DOHH2 (cell line): ENCODE results near the gene EGF.

Experiments
- H3F3A ChIP-seq: fragments of 200-600 bp; sonication (generic), shearing (Covaris generic); 2 replicates; pipeline ENCODE4 v1.6.0; 2016; ENCODE audit warnings: antibody characterized with exemption, mild to moderate bottlenecking; ENCODE audit not compliant: control insufficient read depth, insufficient read depth
- H3K27ac ChIP-seq: fragments of 200-600 bp; sonication (generic); 2 replicates; pipeline ENCODE4 v1.5.1; 2014; ENCODE audit warnings: low read depth, mild to moderate bottlenecking, low read length, moderate library complexity
- H3K27me3 ChIP-seq: fragments of 200-600 bp; sonication (generic); 2 replicates; pipeline ENCODE4 v1.6.1; 2014; ENCODE audit warnings: mild to moderate bottlenecking, low read length, mixed read lengths; ENCODE audit not compliant: control insufficient read depth
- H3K36me3 ChIP-seq: fragments of 200-600 bp; sonication (generic); 2 replicates; pipeline ENCODE4 v1.6.1; 2014; ENCODE audit warnings: mild to moderate bottlenecking, low read length, moderate library complexity, mixed read lengths; ENCODE audit not compliant: control insufficient read depth
- H3K4me1 ChIP-seq: fragments of 200-600 bp; sonication (generic); 2 replicates; pipeline ENCODE4 v1.6.1; 2014; ENCODE audit warnings: mild to moderate bottlenecking, low read length, mixed read lengths; ENCODE audit not compliant: control insufficient read depth
- H3K4me2 ChIP-seq: fragments of 200-600 bp; sonication (generic); 2 replicates; pipeline ENCODE4 v1.6.0; 2014; ENCODE audit warnings: mild to moderate bottlenecking, low read length, moderate library complexity
- H3K4me3 ChIP-seq: fragments of 200-600 bp; sonication (generic); 2 replicates; pipeline ENCODE4 v1.5.1; 2014; ENCODE audit warnings: mild to moderate bottlenecking, low read length, mixed read lengths
- H3K79me2 ChIP-seq: fragments of 200-600 bp; sonication (generic); 2 replicates; pipeline ENCODE4 v1.6.1; 2014; ENCODE audit warnings: mild to moderate bottlenecking, low read length, mixed read lengths; ENCODE audit not compliant: control insufficient read depth
- H3K9me2 ChIP-seq: fragments of 200-600 bp; sonication (generic); replicated peaks from 2 replicates; pipeline ENCODE4 v1.6.1; 2014; ENCODE audit warnings: mild to moderate bottlenecking, low read length, mixed read lengths; ENCODE audit not compliant: control insufficient read depth
- H3K9me3 ChIP-seq: fragments of 200-600 bp; sonication (generic); 2 replicates; pipeline ENCODE4 v1.6.1; 2014; ENCODE audit warnings: antibody characterized with exemption, low read length, mixed read lengths; ENCODE audit not compliant: control insufficient read depth, insufficient read depth
- H4K20me1 ChIP-seq: fragments of 200-600 bp; sonication (generic); 2 replicates; pipeline ENCODE4 v1.6.0; 2014; ENCODE audit warnings: low read depth, mild to moderate bottlenecking, antibody characterized with exemption, low read length, moderate library complexity; ENCODE audit not compliant: control insufficient read depth, insufficient read depth
- CTCF ChIP-seq: fragments of 200-600 bp; sonication (generic); IDR thresholded peaks from one replicate; pipeline ENCODE4 v1.5.1; 2014; ENCODE audit warnings: antibody characterized with exemption, mild to moderate bottlenecking, low read depth, low read length; ENCODE audit not compliant: poor library complexity, severe bottlenecking
- EZH2phosphoT487 ChIP-seq: fragments of 200-600 bp; sonication (generic); IDR thresholded peaks from 2 replicates; pipeline ENCODE4 v1.6.1; 2017; ENCODE audit warnings: borderline replicate concordance, mild to moderate bottlenecking, antibody characterized with exemption, low read length, moderate library complexity, mixed read lengths

Gene EGF

DNA sequence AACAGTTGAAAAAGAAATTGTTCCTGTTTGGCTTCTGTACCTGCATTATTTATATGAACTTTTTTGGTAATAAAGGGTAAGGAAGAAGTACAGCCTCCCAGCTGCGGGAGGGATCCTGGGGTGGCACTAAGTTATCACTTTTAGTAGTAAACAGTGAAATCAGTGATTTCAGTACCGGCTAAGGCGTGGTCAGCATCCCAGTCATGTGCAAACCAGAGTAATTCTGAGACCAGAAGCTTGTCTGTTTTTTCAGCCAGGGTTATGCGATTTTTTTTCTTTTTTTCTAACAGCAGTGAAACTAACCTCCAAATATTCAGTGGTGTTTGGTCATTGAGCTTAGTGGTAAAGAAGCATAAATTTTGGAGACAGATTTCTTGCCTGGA, 3.3 kb downstream of the EGF start:
- no peaks in the 10 kb centered on the region for H4K20me1 ChIP-seq
- no peaks in the 10 kb centered on the region for H3F3A ChIP-seq
- no peaks in the 10 kb centered on the region for H3K9me2 ChIP-seq
- H3K36me3 ChIP-seq, result no peaks in the 10 kb centered on the region
- H3K4me3 ChIP-seq, result no peak overlapping the region
- TF ChIP-seq EZH2phosphoT487, result no peak
- no peak for TF ChIP-seq CTCF
- H3K9me3 ChIP-seq, result no peaks in the 10 kb centered on the region
- H3K4me1 ChIP-seq, result peaks cover 8% of the 10 kb centered on the region
- no peaks in the 10 kb centered on the region for H3K79me2 ChIP-seq
- no peak overlapping the region for H3K27ac ChIP-seq
- H3K27me3 ChIP-seq, result peaks cover 3% of the 10 kb centered on the region; the same call in 1 of the 2 replicates
- no peak overlapping the region for H3K4me2 ChIP-seq

GRCh38 chr4:109921384-109921808, 8.7 kb downstream of the EGF start:
- no peak overlapping the region for H3K4me3 ChIP-seq
- H3K4me1 ChIP-seq, result no peaks in the 10 kb centered on the region
- no peaks in the 10 kb centered on the region for H3K9me3 ChIP-seq
- no peaks in the 10 kb centered on the region for H3K27me3 ChIP-seq
- H3K9me2 ChIP-seq, result no peaks in the 10 kb centered on the region
- H3K4me2 ChIP-seq, result no peak overlapping the region
- TF ChIP-seq CTCF (no peak), EZH2phosphoT487 (no peak)
- H3K27ac ChIP-seq, result no peak overlapping the region
- H3K79me2 ChIP-seq, result no peaks in the 10 kb centered on the region
- H4K20me1 ChIP-seq, result no peaks in the 10 kb centered on the region
- no peaks in the 10 kb centered on the region for H3F3A ChIP-seq
- no peaks in the 10 kb centered on the region for H3K36me3 ChIP-seq

DNA sequence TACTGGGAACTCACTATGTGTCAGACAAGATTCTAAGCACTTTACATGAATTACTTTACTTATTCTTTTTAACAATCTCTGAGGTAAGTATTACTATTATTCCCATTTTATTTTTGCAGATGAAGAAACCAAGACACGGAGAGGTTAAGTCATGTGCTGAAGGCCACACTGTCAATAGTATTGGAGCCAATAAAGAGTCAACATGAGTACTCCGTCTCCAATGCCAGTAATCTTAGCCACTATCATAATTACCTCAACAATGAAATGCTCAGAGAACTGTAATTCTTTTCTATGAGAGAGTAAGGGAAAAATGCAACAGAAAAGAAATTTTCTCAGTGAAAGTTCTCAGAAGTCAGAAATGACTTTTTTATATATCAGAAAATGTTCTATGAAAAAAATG, 12.7 kb downstream of the EGF start:
- no peaks in the 10 kb centered on the region for H3K27me3 ChIP-seq
- H3K4me3 ChIP-seq, result no peak overlapping the region
- TF ChIP-seq EZH2phosphoT487, result no peak
- no peak for TF ChIP-seq CTCF

DNA sequence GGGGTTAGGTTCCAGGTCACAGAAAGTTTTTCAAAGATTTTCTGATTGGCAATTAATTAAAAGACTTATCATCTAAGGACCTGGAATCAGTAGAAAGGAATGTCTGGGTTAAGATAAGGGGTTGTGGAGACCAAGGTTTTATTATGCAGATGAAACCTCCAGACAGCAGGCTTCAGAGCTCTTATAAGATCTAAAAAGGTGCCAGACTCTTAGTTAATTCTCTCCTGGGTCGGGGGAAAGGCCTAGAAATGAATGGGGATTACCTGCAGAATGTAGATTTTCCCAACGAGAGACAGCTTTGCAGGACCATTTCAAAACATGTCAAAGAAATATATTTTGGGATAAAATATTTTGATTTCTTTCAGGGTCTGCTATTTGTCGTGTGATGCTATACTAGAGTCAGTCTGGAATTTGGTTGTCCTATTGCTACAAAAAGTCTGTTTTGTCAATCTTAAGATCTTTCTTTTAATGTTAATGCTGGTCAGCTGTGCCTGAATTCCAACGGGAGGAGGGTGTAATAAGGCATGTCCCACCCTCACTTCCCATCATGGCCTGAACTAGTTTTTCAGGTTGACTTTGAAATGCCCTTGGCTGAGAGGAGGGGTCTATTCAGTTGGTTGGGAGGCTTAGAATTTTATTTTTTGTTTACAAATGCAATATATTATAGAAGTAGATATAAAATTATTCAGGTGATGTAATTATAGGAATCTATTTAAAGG, 15.8 kb downstream of the EGF start:
- Histone ChIP-seq H3K27me3 (no peaks in the 10 kb centered on the region), H3K4me3 (no peak overlapping the region), H3F3A (no peaks in the 10 kb centered on the region), H3K36me3 (no peaks in the 10 kb centered on the region), H3K9me3 (no peaks in the 10 kb centered on the region), H3K4me1 (no peaks in the 10 kb centered on the region), H3K27ac (no peak overlapping the region), H3K79me2 (no peaks in the 10 kb centered on the region), H3K9me2 (no peaks in the 10 kb centered on the region), H3K4me2 (no peak overlapping the region), H4K20me1 (no peaks in the 10 kb centered on the region)
- TF ChIP-seq EZH2phosphoT487, result no peak
- TF ChIP-seq CTCF, result no peak

More for the DNA sequence above, 12.7 kb downstream of the EGF start:
- Histone ChIP-seq H3K27ac (no peak overlapping the region), H3K9me2 (no peaks in the 10 kb centered on the region), H3K36me3 (no peaks in the 10 kb centered on the region), H3K4me2 (no peak overlapping the region), H3F3A (no peaks in the 10 kb centered on the region), H4K20me1 (no peaks in the 10 kb centered on the region), H3K4me1 (no peaks in the 10 kb centered on the region), H3K9me3 (no peaks in the 10 kb centered on the region), H3K79me2 (no peaks in the 10 kb centered on the region)
